GM19328 (cell line): ENCODE data around the gene OXNAD1.

Experiments
- ATAC-seq: cut with Tn5 transposase; IDR thresholded peaks from one replicate; pipeline ENCODE4 v1.9.1; 2021; ENCODE audit warnings: mild to moderate bottlenecking, moderate library complexity; ENCODE audit not compliant: unreplicated experiment

The OXNAD1 gene

GRCh38 chr3:16352428-16352827 lies 87.4 kb downstream of the OXNAD1 start:
- ATAC-seq = no peak

- ATAC-seq = no peak
Measured at GRCh38 chr3:16354291-16354690, 89.3 kb downstream of the OXNAD1 start.
